HG02798 (cell line): ENCODE measurements around the gene PAAF1.

Source experiments
- ATAC-seq: cut with Tn5 transposase; IDR thresholded peaks from one replicate; pipeline ENCODE4 v1.9.1; 2021; ENCODE audit warnings: mild to moderate bottlenecking; ENCODE audit not compliant: unreplicated experiment, poor library complexity

The PAAF1 gene

GRCh38 chr11:73969991-73970800 is 93.4 kb downstream of the PAAF1 start:
- no peak for ATAC-seq

GRCh38 chr11:73971175-73971719 is 94.4 kb downstream of the PAAF1 start:
- ATAC-seq = no peak

GRCh38 chr11:73972187-73972586 is 95.4 kb downstream of the PAAF1 start:
- no peak for ATAC-seq

- ATAC-seq = no peak
Measured at GRCh38 chr11:73972620-73973449, 96.0 kb downstream of the PAAF1 start.

- no peak for ATAC-seq
Measured at GRCh38 chr11:73974604-73975478, 98.0 kb downstream of the PAAF1 start.

GRCh38 chr11:73975479-73975757 is 98.6 kb downstream of the PAAF1 start:
- ATAC-seq = no peak

GRCh38 chr11:73976451-73977151 is 99.8 kb downstream of the PAAF1 start:
- ATAC-seq = no peak

GRCh38 chr11:73977856-73978519 is 101.2 kb downstream of the PAAF1 start:
- no peak for ATAC-seq

- no peak for ATAC-seq
Measured at GRCh38 chr11:73978576-73979086, 101.8 kb downstream of the PAAF1 start.

GRCh38 chr11:73980001-73980961 is 103.5 kb downstream of the PAAF1 start:
- peak; percentile 46 for ATAC-seq
